GM19372 (cell line): ENCODE measurements around the gene USP40.

Experiments
- ATAC-seq: cut with Tn5 transposase; IDR thresholded peaks from one replicate; pipeline ENCODE4 v1.9.1; 2021; ENCODE audit warnings: mild to moderate bottlenecking, low read depth, moderate library complexity; ENCODE audit not compliant: unreplicated experiment

Gene USP40

DNA sequence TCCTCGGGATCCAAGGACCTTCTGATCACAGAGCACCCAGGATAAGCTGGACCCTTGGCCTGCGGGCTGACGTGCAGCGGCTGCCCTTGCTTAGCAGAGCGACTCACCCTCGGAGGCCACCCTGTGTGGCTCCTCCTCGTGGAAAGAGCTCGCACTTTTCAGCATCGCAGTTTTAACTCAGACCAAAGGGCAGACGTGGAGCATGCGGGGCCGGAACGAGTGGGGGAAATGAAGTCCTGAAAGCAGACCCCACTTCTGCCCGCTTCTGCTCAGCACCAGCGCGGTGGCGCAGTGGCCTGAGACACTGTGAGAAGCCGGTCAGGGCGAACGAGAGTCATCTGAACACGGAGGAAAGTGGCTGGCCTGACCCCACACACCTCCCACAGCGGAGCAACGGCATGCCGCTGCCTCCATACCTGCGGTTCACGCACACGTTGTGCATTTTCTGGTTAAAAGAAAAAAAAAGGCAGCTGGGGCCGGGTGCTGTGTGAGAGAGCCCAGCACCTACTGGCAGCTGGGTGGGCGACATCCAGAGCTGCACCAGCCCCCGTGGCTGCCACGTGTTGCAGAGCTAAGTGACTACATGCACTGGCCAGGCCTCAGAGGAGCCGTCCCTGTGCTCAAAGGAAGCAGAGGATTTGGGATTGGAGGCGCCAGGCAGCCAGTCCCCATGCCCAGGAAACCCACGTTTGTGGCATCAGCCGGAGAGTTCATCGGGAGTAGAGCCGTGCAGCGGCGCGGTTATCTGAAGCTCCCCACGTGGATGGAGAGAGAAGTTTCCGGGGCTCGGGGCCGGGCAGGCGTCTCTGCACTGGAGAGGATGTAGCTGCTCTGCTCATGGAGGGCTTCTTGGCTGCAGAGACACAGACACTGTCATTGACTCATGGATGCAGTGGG, 89.7 kb downstream of the USP40 start:
- ATAC-seq: no peak

DNA sequence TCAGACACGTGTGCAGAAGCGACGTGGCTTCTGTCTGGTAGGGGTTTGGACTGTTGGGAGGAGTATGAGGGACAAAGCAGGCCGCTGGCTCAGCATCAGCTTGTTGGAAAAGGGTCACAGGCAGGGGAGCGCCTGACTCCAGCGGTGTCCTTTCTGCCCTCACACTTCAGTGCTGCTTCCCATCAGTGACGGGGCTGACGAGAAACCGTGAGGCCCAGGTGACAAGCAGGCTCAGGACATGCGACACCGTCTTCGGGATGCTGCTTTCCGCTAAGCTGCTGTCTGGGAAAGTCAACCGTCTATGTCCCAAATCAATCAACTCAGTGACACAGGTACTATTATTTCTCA, 90.5 kb downstream of the USP40 start:
- no peak for ATAC-seq

DNA sequence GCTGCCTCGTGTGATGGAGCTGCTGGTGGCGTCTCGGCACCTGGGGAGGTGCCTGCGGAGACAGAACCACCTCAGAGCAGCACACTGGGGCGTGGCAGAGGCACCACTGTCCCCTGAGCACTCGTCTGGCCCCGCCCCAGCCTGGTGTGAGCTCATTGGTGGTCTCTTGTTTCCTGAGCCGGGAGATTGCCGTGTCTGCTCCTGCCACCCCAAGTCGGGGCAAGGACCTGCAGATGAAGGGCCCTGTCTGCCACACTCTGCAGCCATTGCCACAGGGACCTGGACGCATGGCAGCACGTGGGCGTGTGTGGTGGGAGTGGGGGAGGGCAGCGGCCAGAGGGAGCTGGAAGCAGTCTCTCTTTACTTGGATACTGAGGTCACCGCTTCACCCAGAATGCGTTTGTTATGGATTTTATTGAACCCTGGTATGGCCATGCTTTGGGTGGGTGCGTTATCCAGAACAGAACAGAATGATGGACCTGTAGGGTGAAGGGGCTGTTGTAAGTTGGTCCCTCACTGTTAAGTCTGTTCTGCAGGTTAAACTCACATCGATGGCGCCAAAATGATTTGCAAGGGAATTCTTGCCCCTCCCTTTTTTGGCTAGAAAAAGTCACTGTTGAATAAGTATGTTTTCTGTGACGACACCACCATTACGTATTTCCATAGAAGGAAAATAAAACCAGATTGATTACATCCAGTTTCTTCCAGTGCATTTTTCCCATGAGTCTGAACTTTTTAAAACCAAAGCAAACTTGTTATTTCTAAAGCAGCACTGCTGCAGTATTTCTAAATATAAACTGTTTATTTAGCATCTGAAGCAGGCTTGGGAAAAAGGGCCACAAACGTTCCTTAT, 92.0 kb downstream of the USP40 start:
- no peak for ATAC-seq

- no peak for ATAC-seq
These were observed 92.7 kb downstream of the USP40 start for GRCh38 chr2:233473878-233474277.

DNA sequence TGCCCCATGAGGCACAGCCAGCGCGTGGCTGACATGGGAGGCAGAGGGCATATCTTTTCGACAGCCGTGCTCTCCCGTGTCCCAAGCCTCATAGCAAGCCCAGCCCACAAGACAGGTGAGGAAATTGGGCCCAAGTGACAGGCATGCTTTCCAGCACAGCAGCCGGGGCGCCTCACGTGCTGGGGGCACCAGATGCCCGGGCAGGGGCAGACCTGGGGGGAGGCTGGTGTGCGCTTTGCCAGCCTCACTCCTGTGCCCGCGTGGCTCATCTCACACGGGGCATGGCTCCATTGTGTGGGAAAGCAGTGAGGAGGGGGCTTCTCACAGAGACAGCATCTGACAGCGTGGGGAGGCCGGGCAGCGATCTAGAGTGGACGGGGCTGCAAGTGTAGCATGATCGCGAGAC, 93.2 kb downstream of the USP40 start:
- ATAC-seq: no peak

GRCh38 chr2:233471291-233472035, 95.1 kb downstream of the USP40 start:
- ATAC-seq: no peak

GRCh38 chr2:233470839-233471238, 95.7 kb downstream of the USP40 start:
- no peak for ATAC-seq

GRCh38 chr2:233470011-233470687, 96.4 kb downstream of the USP40 start:
- ATAC-seq: no peak

DNA sequence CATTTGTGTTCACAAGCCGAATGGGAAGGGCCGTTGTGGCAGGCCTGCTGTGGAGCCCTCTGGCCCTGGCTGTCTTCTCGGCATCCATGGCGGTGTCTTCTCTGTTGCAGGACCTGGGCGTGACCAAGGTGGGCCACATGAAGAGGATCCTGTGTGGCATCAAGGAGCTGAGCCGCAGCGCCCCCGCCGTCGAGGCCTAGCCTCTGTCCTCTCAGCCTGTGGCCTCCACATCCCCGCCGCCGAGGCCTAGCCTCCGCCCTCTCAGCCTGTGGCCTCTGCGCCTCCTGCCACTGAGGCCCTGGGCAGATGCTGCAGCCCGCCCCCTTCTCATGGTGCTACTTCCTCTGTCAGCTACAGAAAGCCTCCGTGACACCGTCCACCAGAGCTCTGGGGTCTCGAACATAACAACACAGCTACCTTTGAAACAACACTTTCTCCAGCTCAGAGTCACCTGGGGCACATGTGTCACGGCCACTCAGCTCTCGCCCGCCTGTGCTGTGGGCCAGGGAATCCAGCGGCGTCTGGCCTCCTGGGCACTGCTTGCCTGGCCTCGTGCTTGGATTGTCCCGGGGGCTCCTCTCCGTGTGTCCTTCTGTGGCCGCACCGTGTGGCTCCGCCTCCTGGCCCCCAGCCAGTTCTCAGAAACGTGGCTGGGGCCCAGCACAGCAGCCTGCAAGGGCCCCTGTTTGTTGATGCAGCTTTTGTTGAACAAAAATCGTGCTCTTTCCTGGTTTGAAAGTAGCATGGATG, 97.1 kb downstream of the USP40 start:
- no peak for ATAC-seq

DNA sequence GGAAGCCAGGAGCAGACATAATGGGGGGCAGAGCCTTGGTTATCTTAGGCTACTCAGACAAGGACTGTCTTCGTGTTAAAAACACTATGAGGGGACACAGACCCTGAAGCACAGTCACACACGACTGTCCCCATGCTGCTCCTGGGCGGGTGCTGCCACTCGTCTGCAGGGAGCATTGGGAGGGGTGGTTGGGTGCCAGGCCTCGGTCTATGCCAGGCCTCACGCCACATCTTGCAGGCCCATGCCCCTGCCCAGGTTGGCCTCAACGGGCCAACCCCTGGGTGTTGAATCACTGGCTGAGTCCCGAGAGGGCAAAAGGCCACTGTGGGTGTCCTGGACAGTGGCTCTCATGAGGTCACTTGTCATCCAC, 97.9 kb downstream of the USP40 start:
- no peak for ATAC-seq

DNA sequence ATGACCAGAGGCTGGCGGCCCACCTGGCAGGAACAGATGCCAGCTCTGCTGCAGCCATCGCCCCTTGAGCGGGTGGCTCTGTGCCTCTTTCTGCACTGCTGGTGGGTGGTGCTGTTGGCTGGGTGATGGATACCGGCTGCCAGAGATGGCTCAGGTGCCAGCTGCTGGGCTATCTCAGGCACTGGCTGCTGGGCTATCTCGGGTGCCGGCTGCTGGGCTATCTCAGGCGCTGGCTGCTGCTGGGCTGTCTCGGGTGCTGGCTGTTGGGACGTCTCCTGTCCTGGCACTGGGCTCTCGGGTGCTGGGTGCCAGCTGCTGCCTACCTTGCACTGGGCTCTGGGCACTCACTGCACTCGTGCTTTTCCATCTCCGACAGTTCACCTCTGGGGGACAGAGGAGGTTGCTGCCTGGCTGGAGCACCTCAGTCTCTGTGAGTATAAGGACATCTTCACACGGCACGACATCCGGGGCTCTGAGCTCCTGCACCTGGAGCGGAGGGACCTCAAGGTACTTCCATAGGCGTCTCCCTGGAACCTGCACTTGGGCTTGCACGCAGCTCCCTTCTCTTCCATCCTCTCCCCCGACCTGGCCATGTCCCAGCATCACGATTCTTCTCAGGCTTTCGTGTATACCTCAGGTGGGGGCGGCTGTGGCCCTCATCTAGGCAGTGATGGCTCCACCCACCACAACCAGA, 98.4 kb downstream of the USP40 start:
- ATAC-seq: no peak

- ATAC-seq: no peak
These were observed 99.5 kb downstream of the USP40 start for GRCh38 chr2:233466991-233467603.

GRCh38 chr2:233464531-233465240, 101.9 kb downstream of the USP40 start:
- ATAC-seq: no peak

- no peak for ATAC-seq
These were observed 102.5 kb downstream of the USP40 start for GRCh38 chr2:233464056-233464455.

DNA sequence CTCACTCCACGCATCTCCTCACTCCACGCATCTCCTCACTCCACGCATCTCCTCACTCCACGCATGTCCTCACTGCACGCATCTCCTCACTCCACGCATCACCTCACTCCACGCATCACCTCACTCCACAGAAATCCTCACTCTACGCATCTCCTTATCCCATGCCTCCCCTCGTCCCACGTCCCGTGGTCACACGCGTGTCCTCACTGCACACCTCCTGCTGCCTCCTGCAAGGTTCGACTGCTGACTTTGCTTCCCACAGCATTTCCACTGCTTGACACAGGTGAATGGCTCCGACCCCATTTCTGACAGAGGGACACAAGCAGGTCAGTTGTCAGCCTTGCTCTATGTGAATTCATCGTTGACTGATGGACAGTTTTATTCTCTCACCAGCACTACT, 103.0 kb downstream of the USP40 start:
- ATAC-seq: no peak

- no peak for ATAC-seq
These were observed 103.6 kb downstream of the USP40 start for GRCh38 chr2:233462826-233463470.

- ATAC-seq: no peak
These were observed 104.3 kb downstream of the USP40 start for GRCh38 chr2:233462202-233462785.
